Panc1 (cell line): Measurements from ENCODE around the gene CD300LF. TPM values are rescaled to one million over a fixed set of nuclear protein-coding genes. Genes with fewer than 3 reads are reported as not detected.

Source experiments
- ATAC-seq: fragments of 200-7000 bp; cut with Tn5 transposase; 2 replicates; pipeline ENCODE4 v1.9.1; 2020; ENCODE audit warnings: mild to moderate bottlenecking, moderate library complexity
- BruUV-seq: library from RNA; stranded (reverse); fragments of 400-500 nt; replicated peaks from 2 replicates; lab custom pipeline; 2021; lab: Mats Ljungman, UMichigan
- CTCF ChIA-PET: fragments of 300-600 bp; sonication (Branson Sonifier 250); formaldehyde crosslinking; loops from one replicate; lab custom pipeline; 2022; ENCODE audit warnings: antibody characterized with exemption; lab: Charles Lee
- POLR2A ChIA-PET: fragments of 300-600 bp; sonication (Branson Sonifier 250); formaldehyde crosslinking; loops from one replicate; lab custom pipeline; 2022; ENCODE audit warnings: antibody characterized with exemption; lab: Charles Lee
- DNase-seq: peaks from one replicate; pipeline ENCODE4 v3.0.0-alpha.2; 2010; ENCODE audit warnings: low read depth, low spot score
- H3K27ac ChIP-seq: 2 replicates; pipeline ENCODE4 v1.5.1; 2011; ENCODE audit warnings: mild to moderate bottlenecking, low read length, inconsistent platforms
- H3K27me3 ChIP-seq: fragments of 200-500 bp; sonication (Bioruptor generic); 2 replicates; pipeline ENCODE4 v1.6.0; 2014; ENCODE audit warnings: low read length, inconsistent platforms; ENCODE audit not compliant: control insufficient read depth, insufficient read depth
- H3K36me3 ChIP-seq: fragments of 200-500 bp; sonication (Bioruptor generic); 2 replicates; pipeline ENCODE4 v1.5.1; 2014; ENCODE audit warnings: inconsistent platforms, mild to moderate bottlenecking, low read length, moderate library complexity; ENCODE audit not compliant: control insufficient read depth, insufficient read depth
- H3K4me1 ChIP-seq: 2 replicates; pipeline ENCODE4 v1.5.1; 2011; ENCODE audit warnings: inconsistent platforms, mild to moderate bottlenecking, low read length, moderate library complexity; ENCODE audit not compliant: control insufficient read depth, insufficient read depth
- H3K4me3 ChIP-seq, 2 experiments: 2 replicates each; pipeline ENCODE4 v1.5.1; 2011 to 2012; ENCODE audit warnings: low read depth in 2 of 2, low read length in 2 of 2, mild to moderate bottlenecking in 2 of 2, inconsistent platforms in 1 of 2, moderate library complexity in 1 of 2
- H3K9me3 ChIP-seq: fragments of 200-500 bp; sonication (Bioruptor generic); 2 replicates; pipeline ENCODE4 v1.5.1; 2014; ENCODE audit warnings: low read depth, mild to moderate bottlenecking, inconsistent platforms, low read length, moderate library complexity; ENCODE audit not compliant: control insufficient read depth, insufficient read depth
- CTCF ChIP-seq: fragments of 450-650 bp; IDR thresholded peaks from 2 replicates; pipeline ENCODE4 v1.5.1; 2017; ENCODE audit warnings: mild to moderate bottlenecking
- POLR2AphosphoS5 ChIP-seq: IDR thresholded peaks from 2 replicates; pipeline ENCODE4 v1.6.1; 2012; ENCODE audit warnings: mild to moderate bottlenecking, low read depth, low read length, moderate library complexity
- REST ChIP-seq, 2 experiments: IDR thresholded peaks; 2 replicates each; pipeline ENCODE4 v1.6.1; 2011 to 2012; ENCODE audit warnings: low read depth in 2 of 2, control low read depth in 1 of 2, low read length in 1 of 2, mild to moderate bottlenecking in 1 of 2, moderate library complexity in 1 of 2; ENCODE audit not compliant: insufficient read depth in 1 of 2
- SIN3A ChIP-seq: IDR thresholded peaks from 2 replicates; pipeline ENCODE4 v1.6.1; 2012; ENCODE audit warnings: low read depth, mild to moderate bottlenecking, low read length, moderate library complexity, borderline replicate concordance; ENCODE audit not compliant: insufficient read depth
- TCF7L2 ChIP-seq: IDR thresholded peaks from 2 replicates; pipeline ENCODE4 v1.6.1; 2011; ENCODE audit warnings: mild to moderate bottlenecking, low read depth, low read length, inconsistent platforms
- in situ Hi-C: cut with HindIII; loops from 2 replicates; pipeline ENCODE4 v1.10.0; 2016; ENCODE audit warnings: low sequenced_read_pairs, low pct_unique_long_range_greater_than_20kb
- intact Hi-C: fragments of 100-400 bp; cut with micrococcal nuclease; formaldehyde crosslinking; loops from one replicate; pipeline ENCODE4 v1.10.0; 2022; ENCODE audit not compliant: unreplicated experiment
- total RNA-seq: library from RNA; stranded (reverse); gene quantifications from one replicate; pipeline ENCODE4 v1.2.1, GENCODE V29; 2021; ENCODE audit not compliant: unreplicated experiment

CD300LF gene
- total RNA-seq, 1 experiment from 2014 or later, result not detected

GRCh38 chr17:74703311-74703710, 9.4 kb downstream of the CD300LF start:
- H3K36me3 ChIP-seq, result no peaks in the 10 kb centered on the region
- H3K27me3 ChIP-seq, result no peaks in the 10 kb centered on the region
- no peak overlapping the region for H3K27ac ChIP-seq
- no peak overlapping the region for H3K4me3 ChIP-seq
- CTCF ChIA-PET, result no interaction called here
- in situ Hi-C loops, result no loop called here
- POLR2A ChIA-PET, result no interaction called here
- DNase-seq, result no peak
- no peak for ATAC-seq
- intact Hi-C loops, result no loop called here
- BruUV-seq, result no TSS peak
- TF ChIP-seq CTCF, result no peak
- TF ChIP-seq POLR2AphosphoS5, result no peak
- no peak for TF ChIP-seq SIN3A
- TF ChIP-seq TCF7L2, result no peak
- TF ChIP-seq REST (IDR thresholded peaks at IDR 0.05; ENCODE audit: insufficient read depth in 1 of 2, low read depth in 2 of 2, low read length in 1 of 2), result no peak
- no peaks in the 10 kb centered on the region for H3K4me1 ChIP-seq
- H3K9me3 ChIP-seq, result no peaks in the 10 kb centered on the region

- ATAC-seq (no peak), DNase-seq (no peak)
- in situ Hi-C loops (no loop called here), intact Hi-C loops (no loop called here)
- ChIA-PET CTCF (interaction anchor here (0.7 kb wide), 1 partner anchor 45 kb away, joined by 3 read pairs; no protein-coding TSS in a partner anchor), POLR2A (no interaction called here)
- H3K27ac ChIP-seq, result no peak overlapping the region
- no peaks in the 10 kb centered on the region for H3K9me3 ChIP-seq
- no peaks in the 10 kb centered on the region for H3K27me3 ChIP-seq
- BruUV-seq, result no TSS peak
- no peak overlapping the region for H3K4me3 ChIP-seq
- no peaks in the 10 kb centered on the region for H3K4me1 ChIP-seq
- TF ChIP-seq POLR2AphosphoS5 (no peak), SIN3A (no peak)
- no peaks in the 10 kb centered on the region for H3K36me3 ChIP-seq
Observed at GRCh38 chr17:74702116-74702871, 10.4 kb downstream of the CD300LF start.

GRCh38 chr17:74699236-74699635, 13.5 kb downstream of the CD300LF start:
- DNase-seq, result no peak
- CTCF ChIA-PET, result no interaction called here

More at GRCh38 chr17:74699236-74699635, 13.5 kb downstream of the CD300LF start:
- BruUV-seq, result no TSS peak
- Histone ChIP-seq H3K27me3 (peaks cover 6% of the 10 kb centered on the region; the same call in 1 of the 2 replicates), H3K4me3 (no peak overlapping the region), H3K36me3 (no peaks in the 10 kb centered on the region), H3K9me3 (no peaks in the 10 kb centered on the region), H3K4me1 (no peaks in the 10 kb centered on the region), H3K27ac (no peak overlapping the region)
- no peak for ATAC-seq
- intact Hi-C loops (no loop called here), in situ Hi-C loops (no loop called here)
- POLR2A ChIA-PET, result no interaction called here
- TF ChIP-seq TCF7L2 (no peak), CTCF (no peak), REST (IDR thresholded peaks at IDR 0.05; ENCODE audit: insufficient read depth in 1 of 2, low read depth in 2 of 2, low read length in 1 of 2) (no peak), POLR2AphosphoS5 (no peak), SIN3A (no peak)
